GM18951 (cell line): ENCODE measurements around the gene EIF4E.
"Not testable (repeated sequence)": the region's sequence is repeated elsewhere in the genome, so short reads cannot be mapped to it uniquely, and the experiment has no call there.

Experiments
- POLR2A ChIP-seq: IDR thresholded peaks from 4 replicates; pipeline ENCODE4 v1.6.1; 2011; ENCODE audit warnings: mild to moderate bottlenecking; ENCODE audit not compliant: insufficient read length, insufficient read depth; ENCODE audit errors: extremely low read depth
- in situ Hi-C: fragments of 300-500 bp; cut with MboI; formaldehyde crosslinking; loops from one replicate; pipeline ENCODE4 v1.12.0; 2022; ENCODE audit warnings: low sequenced_read_pairs, mixed read lengths, inconsistent platforms; ENCODE audit not compliant: unreplicated experiment

The EIF4E gene

DNA sequence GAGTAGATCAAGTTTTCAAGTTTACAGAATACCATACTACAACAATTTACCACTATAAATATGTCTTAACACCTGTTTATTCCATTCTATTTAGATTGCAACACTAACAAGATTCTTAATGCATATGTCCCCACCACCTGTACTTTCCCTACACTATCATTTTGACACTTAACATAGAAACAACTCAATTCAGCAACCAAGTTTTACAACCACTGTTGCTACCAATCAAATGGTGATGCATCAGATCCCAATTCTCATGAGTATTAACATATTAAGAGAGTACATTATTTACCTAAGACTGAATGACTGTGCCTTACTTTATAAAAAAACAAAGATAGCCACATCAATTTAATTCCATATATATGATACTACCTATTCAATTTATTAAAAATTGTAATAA is 49.4 kb downstream of the EIF4E start:
- in situ Hi-C loops, result no loop called here
- TF ChIP-seq POLR2A, result no peak

DNA sequence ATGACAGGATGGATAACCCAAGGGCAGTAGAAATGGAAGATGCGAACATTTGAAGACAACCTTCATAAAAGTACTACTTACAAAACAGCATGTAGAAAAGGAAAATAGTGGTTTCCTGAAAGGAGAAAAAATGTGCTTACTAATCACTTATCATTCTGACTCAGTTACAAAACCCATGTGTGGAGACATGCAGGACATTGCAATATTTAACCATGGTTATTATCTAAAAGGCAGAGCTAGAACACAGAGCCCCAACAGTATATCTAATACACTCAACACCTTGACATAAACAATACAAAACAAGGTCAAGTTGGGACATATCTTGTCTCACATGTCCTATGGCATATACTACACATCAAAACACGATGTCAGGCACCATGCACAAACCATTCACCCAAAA is 55.9 kb downstream of the EIF4E start:
- no peak for TF ChIP-seq POLR2A
- in situ Hi-C loops, result no loop called here

DNA sequence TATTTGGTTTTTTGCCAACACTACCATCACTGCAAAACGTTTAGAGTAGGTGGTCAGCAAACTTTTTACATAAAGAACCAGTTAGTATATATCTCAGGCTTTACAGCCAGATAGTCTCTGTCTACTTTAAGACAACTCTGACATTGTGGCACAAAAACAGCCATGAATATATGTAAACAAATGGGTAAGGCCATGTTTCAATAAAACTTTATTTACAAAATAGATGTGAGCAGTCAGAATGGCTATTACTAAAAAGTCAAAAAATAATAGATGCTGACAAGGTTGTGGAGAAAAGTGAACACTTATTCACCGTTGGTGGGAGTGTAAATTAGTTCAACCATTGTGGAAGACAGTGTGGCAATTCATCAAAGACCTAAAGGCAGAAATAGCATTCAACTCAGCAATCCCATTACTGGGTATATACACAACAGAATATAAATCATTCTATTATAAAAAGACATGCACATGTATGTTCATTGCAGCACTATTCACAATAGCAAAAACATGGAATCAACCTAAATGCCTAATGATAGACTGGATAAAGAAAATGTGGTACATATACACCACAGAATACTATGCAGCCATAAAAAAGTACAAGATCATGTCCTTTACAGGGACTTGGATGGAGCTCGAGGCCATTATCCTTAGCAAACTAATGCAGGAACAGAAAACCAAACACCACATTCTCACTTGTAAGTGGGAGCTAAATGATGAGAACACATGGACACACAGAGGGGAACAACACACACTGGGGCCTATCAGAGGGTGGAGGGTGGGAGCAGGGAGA is 56.6 kb downstream of the EIF4E start:
- in situ Hi-C loops, result not testable (repeated sequence)

DNA sequence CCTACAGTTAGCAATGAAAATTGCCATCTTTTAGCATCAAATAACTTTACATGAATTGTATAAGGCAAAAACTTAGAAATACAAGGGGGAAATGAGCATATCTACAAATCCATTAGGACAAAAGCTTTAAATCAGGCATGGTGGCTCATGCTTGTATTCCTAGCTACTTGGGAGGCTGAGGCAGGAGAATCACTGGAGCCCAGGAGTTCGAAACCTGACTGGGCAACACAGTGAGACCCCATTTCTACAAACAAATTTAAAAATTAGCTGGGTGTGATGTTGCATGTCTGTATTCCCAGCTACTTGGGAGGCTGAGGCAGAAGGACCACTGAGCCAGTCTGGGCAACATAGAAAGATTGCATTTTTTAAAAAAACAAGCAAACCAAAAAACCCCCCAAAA is 61.3 kb downstream of the EIF4E start:
- TF ChIP-seq POLR2A, result no peak
- in situ Hi-C loops, result no loop called here

DNA sequence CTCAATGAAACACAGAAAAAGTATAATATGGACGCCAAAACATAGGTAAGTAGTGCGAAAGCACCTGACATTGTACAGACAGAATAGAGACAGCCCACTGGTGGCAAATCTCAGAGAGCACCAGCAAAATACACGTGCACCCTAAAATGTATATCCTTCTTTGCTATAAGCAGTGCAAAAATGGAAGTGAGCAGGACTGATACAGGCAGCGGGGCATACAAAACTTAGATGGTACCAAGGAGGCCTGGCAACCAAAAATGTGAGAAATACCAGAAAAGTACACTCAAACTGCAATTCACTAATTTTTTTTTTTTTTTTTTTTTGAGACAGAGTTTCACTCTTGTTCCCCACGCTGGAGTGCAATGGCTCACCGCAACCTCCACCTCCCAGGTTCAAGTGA is 63.9 kb downstream of the EIF4E start:
- in situ Hi-C loops, result no loop called here

DNA sequence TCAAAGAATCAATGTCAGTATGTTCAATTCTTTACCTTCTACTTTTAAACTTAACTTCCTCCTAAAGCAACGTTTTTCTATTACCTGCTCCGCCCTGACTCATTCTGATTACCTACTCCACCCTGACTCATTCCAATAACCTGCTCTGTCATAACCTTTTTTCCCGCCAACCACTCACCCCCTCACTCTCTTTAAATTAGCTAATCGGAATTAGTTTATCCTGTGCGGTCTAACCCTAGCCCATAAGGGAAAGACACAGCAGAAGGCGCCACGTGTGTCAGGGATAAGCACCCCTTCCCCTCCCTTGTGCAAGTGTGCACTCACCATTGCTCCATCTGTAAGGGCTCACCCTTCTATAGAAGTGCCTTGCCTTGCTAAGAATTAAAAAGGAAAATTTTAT is 64.4 kb downstream of the EIF4E start:
- in situ Hi-C loops, result no loop called here
- TF ChIP-seq POLR2A, result no peak

More for the DNA sequence above, 63.9 kb downstream of the EIF4E start:
- TF ChIP-seq POLR2A, result no peak

DNA sequence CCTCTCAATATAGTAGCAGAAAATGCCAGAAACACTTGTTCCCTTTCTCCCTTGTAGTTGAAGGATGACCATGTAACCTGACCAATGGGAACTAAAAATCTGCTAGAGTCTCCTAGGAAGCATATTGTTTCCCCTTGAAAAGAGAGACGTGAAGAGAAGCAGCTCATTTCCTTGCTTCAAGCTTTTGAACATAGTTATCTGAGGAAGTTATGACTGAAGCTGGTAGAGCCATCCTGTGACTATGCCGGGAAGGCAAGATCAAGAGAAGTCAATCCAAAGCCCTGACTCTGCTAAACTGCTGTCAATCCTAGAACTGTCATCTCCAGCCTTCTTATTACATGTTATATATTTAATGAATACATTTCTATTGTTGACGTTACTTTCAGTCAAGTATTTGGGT is 66.6 kb downstream of the EIF4E start:
- in situ Hi-C loops, result no loop called here
- no peak for TF ChIP-seq POLR2A

DNA sequence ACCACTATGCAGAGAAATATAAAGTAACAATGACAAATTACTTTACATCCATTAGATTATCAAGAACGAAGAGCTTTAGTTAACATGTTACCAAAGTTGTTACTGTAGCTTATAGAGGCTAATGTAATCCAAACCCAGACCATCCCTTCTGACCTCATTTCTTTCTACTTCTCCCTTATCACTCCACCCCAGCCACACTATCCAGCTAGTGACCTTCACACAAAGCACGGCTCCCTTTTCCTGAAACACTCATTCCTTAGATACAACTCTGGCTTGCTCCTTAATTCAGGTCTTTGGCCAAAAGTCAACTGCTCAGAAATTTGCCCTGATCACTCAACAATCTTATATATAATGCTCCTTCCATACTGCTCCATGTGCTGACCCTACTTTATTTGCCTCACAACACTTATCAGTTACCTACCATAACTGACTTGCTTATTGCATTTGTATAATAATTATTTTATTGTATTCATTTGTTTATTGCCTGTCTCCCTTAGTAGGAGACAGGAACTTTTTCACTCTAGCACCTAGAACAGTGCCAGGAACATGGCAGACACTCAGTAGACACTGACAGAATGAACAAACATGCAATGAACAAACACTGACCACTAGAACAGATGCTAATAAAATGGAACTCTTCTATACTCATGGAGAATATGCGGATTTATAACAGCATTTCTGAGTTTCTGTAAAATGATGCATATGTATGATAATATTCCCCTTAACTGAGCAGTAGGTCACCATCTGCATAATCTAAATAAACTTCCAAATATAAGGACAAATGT is 67.6 kb downstream of the EIF4E start:
- no peak for TF ChIP-seq POLR2A
- in situ Hi-C loops, result no loop called here

DNA sequence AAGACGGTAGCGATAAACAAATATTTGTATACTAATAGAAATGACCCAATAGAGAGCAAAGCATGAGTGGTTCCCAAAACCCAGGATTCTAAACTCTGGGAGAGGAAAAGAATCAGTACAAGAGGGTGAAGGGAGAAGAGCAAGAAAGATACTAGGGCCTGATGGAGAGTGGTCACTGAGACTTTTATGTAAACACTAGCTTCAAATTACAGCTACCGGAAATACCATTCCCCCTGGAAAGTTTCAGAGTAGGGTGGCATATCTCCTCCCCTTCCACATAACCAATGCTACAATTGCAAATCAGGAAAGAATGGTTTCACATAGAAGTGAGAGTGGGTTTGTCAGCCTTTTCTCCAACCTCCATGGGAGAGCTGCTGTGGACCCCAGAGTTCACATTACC is 77.1 kb downstream of the EIF4E start:
- in situ Hi-C loops, result no loop called here
- no peak for TF ChIP-seq POLR2A

DNA sequence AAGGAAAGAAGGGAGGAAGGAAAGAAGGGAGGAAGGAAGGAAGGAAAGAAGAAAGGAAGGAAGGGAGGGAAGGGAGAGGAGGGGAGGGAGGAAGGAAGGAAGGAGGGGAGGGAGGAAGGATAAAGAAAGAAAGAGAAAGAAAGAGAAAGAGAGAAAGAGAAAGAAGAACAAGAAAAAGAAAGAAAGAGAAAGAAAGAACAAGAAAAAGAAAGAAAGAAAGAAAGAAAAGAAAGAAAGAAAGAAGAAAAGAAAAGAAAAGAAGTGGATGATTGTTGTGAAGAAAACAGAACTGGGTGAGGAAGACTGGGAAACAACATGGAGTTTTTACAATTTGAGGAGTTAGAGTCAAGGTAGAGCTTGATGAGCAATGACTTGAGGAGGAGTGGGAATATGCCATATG is 78.0 kb downstream of the EIF4E start:
- in situ Hi-C loops, result no loop called here
- TF ChIP-seq POLR2A, result no peak

DNA sequence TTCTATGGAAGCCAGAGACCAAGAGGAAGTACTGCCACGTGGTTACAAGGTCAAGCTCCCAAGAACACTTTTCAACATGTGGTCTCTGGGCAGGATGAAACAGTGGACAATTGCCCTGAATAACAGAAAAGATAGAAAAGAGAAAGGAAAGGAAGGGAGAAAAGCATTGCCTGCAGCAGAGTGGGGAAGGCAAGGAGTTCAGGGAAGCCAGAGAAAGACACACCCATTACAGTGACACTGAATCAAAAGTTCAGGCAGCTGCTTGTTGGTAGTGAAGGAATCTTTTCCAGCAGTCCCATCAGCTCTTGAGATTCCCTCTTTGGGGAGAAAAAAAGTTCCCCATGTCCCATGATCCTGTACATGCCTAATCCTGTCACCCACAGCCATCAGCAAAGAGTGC is 80.5 kb downstream of the EIF4E start:
- in situ Hi-C loops, result no loop called here
- TF ChIP-seq POLR2A, result no peak

DNA sequence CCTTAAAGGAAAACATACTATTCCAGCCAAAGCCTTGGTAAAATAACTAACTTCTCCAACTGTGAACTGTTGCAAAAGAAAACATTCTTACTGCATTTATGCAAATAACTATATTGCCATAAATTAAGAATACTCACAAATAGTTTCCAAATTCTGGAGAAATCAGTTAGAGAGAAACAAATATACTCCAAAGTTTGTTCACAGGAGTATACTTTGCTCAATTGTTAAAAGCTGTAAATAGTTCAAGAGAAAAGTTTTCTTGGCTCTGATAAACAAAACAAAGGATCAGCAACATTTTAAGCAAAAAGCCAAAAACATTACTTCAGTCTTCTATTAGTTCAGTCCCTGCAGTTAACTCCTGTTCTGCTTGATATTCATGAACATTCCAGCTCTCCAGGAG is 83.0 kb downstream of the EIF4E start:
- TF ChIP-seq POLR2A, result no peak
- in situ Hi-C loops, result no loop called here

DNA sequence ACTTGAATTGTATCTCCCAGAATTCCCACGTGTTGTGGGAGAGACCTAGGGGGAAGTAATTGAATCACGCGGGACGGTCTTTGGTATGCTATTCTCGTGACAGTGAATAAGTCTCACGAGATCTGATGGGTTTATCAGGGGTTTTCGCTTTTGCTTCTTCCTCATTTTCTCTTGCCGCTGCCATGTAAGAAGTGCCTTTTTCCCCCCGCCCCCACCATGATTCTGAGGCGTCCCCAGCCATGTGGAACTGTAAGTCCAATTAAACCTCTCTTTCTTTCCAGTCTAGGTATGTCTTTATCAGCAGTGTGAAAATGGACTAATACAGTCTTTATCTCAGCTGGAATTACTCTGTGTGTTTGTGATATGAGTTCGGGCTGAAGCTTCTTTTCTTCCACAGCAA is 86.0 kb downstream of the EIF4E start:
- in situ Hi-C loops, result not testable (repeated sequence)

DNA sequence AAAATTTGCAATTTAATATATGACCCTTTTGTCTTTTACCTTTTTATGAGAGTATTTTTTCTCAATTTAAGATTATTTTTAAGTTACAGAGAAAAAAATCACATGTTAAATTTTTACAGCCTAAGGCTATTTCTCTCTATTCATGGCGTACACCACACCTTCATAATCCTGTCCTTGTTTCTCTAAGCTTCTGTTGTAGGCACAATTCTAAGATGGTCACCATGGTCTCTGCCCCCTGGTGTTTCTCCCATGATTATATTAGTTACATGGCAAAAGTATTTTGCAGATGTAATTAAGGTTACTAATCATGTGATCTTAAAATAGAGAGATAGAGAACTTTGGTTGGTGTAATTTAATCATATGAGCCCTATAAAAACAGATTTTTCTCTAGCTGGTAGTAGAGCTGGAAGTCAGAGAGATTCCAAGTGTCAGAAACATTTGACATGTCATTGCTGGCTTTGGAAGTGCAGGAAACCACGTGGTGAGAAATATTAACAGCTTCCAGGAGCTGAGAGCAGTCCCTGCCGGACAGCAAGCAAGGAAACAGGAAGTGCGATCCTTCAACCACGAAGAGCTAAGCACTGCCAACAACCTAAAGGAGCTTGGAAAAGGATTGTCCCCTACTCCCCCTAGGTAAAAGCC is 89.8 kb downstream of the EIF4E start:
- in situ Hi-C loops, result no loop called here
- no peak for TF ChIP-seq POLR2A
